Renal pelvis (tissue), 4 donors: ENCODE data around the gene MRPS11. TPM values are rescaled to one million over a fixed set of nuclear protein-coding genes. Genes with fewer than 3 reads are reported as not detected.
A peak's percentile ranks its signal among the peaks of the same experiment; 100 is the strongest.
"Not testable (repeated sequence)": the region's sequence is repeated elsewhere in the genome, so short reads cannot be mapped to it uniquely, and the experiment has no call there.

Source experiments
- DNase-seq: peaks from one replicate; pipeline ENCODE4 v3.0.0-alpha.2; 2013
- polyA plus RNA-seq, 3 donors: library from polyadenylated mRNA; unstranded; fragments of 120-200 nt; gene quantifications; one replicate each; pipeline ENCODE4 v1.2.1, GENCODE V29; 2013; ENCODE audit not compliant: insufficient read length in 3 of 3

The MRPS11 gene
- polyA plus RNA-seq, 3 donors: 52.1 to 54.0 (median 52.2) TPM

GRCh38 chr15:88450125-88450798 is 17.2 kb upstream of the MRPS11 start:
- DNase-seq: no peak

GRCh38 chr15:88453651-88454050 is 13.9 kb upstream of the MRPS11 start:
- no peak for DNase-seq

- no peak for DNase-seq
These were observed 13.3 kb upstream of the MRPS11 start for GRCh38 chr15:88454236-88454635.

GRCh38 chr15:88454867-88455810 is 12.4 kb upstream of the MRPS11 start:
- DNase-seq: peak; percentile 58

- no peak for DNase-seq
These were observed 10.8 kb upstream of the MRPS11 start for GRCh38 chr15:88456733-88457132.

- no peak for DNase-seq
These were observed 3.5 kb upstream of the MRPS11 start for GRCh38 chr15:88463870-88464532.

- DNase-seq: no peak
These were observed 1.8 kb upstream of the MRPS11 start for GRCh38 chr15:88465633-88466224.

GRCh38 chr15:88467935-88468528 is 524 bp downstream of the MRPS11 start:
- DNase-seq: no peak

GRCh38 chr15:88468721-88469120 is 1.2 kb downstream of the MRPS11 start:
- not testable (repeated sequence) for DNase-seq

GRCh38 chr15:88469321-88469720 is 1.8 kb downstream of the MRPS11 start:
- DNase-seq: no peak

- no peak for DNase-seq
These were observed 3.3 kb downstream of the MRPS11 start for GRCh38 chr15:88470625-88471372.

GRCh38 chr15:88472225-88472624 is 4.7 kb downstream of the MRPS11 start:
- no peak for DNase-seq

- not testable (repeated sequence) for DNase-seq
These were observed 6.3 kb downstream of the MRPS11 start for GRCh38 chr15:88473661-88474293.

GRCh38 chr15:88476635-88477060 is 9.1 kb downstream of the MRPS11 start:
- DNase-seq: no peak

- no peak for DNase-seq
These were observed 9.6 kb downstream of the MRPS11 start for GRCh38 chr15:88477126-88477525.

GRCh38 chr15:88477904-88478303 is 10.4 kb downstream of the MRPS11 start:
- DNase-seq: no peak

GRCh38 chr15:88479169-88479568 is 11.7 kb downstream of the MRPS11 start:
- no peak for DNase-seq

GRCh38 chr15:88480981-88481380 is 13.5 kb downstream of the MRPS11 start:
- no peak for DNase-seq

- DNase-seq: no peak
These were observed 14.8 kb downstream of the MRPS11 start for GRCh38 chr15:88482263-88482662.

- DNase-seq: peak; percentile 52
These were observed 17.3 kb downstream of the MRPS11 start for GRCh38 chr15:88484682-88485331.
